CD4-positive, alpha-beta T cell treated with Interleukin-12 subunit alpha and Interleukin-12 subunit beta, for 1 hour (primary cell): ENCODE data around the gene AGBL3.
"Not testable (repeated sequence)": the region's sequence is repeated elsewhere in the genome, so short reads cannot be mapped to it uniquely, and the experiment has no call there.

Experiments
- DNase-seq: peaks from one replicate; pipeline ENCODE4 v3.0.0-alpha.2; 2020

The AGBL3 gene

DNA sequence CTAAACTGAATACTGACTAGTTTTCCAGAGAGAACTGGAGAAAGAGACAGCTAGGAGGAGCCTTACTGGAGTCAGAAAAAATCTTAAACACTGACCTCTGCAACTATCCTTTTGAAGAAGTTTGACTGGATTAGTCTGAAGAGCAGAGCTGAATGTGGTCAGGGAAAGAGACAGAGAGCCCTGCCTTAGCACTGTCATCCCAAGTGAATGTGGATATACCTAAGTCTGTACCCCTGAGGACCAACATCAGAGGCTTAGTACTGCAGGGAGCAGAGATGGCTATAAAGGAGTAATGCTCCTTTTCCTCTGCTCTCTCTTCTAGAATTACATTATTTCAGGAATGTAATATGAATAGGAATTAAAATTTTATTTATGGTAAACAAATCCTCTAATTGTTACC is 91.7 kb downstream of the AGBL3 start:
- DNase-seq = no peak

DNA sequence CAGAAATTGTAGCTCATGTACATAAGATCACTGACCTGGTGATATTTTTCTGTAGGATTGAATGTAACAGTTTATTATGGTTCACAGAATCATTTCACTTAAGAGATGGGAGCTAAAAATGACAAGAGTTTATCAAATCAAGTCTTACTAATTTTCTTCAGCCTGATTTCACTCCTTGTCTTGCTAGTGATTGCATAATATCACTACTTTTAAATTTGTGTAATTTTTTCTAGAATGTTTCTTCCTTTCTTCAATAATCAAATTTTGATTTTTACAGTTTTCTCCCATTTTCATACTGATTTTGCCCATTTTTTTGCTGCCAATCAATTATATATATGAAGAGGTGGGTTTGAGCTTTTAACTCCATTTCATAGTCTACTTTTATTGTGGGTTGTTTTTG is 92.8 kb downstream of the AGBL3 start:
- DNase-seq = no peak

DNA sequence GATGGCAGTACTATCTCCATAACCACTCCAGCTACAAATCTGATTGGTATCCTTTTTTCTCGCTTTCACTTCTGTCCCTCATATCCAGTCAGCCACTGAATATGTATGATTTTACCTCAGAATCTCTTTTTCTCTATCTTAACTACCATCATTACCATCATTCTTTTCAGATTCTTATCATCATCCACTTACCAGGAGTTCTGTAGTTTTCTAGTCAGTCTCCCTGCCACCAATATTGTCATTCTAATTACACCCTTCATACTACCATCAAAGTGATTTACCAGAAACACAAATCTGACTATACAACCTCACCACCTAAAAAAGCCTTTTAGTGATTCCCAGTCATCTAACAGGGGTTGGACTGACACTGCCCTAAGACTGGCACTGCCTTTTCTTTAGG is 96.7 kb downstream of the AGBL3 start:
- no peak for DNase-seq

DNA sequence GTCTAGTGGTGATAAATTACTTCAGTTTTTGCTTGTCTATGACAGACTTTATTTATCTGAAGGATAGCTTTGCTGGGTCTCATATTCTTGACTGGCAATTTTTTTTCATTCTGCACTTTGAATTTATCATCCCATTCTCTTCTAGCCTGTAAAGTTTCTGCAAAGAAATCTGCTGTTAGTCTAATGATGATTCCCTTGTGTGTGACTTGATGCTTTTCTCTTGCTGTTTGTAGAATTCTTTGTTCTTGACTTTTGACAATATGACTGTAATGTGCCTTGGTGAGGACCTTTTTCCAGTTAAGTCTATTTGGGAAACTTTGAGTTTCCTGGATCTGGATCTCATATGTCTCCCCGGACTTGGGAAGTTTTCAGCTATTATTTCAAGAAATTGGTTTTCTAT is 102.3 kb downstream of the AGBL3 start:
- DNase-seq = no peak

DNA sequence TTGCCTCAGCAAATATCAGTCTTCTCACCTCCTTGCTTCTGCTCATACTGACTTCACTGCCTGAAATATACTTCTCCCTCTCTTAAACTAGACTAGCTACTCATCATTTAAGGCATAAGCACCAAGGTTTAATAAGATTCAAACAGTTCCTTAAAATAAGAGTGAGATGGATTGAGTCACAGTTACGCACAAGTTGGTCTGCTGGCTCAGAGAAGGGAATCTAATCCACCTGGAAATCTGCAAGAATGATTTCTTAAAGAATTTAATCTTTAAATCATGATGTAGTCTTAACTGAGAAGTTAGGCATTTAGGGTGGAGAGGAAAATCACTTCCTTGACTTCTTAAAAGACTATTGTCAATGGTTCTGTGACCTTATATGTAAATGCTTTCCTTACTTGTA is 105.4 kb downstream of the AGBL3 start:
- no peak for DNase-seq

DNA sequence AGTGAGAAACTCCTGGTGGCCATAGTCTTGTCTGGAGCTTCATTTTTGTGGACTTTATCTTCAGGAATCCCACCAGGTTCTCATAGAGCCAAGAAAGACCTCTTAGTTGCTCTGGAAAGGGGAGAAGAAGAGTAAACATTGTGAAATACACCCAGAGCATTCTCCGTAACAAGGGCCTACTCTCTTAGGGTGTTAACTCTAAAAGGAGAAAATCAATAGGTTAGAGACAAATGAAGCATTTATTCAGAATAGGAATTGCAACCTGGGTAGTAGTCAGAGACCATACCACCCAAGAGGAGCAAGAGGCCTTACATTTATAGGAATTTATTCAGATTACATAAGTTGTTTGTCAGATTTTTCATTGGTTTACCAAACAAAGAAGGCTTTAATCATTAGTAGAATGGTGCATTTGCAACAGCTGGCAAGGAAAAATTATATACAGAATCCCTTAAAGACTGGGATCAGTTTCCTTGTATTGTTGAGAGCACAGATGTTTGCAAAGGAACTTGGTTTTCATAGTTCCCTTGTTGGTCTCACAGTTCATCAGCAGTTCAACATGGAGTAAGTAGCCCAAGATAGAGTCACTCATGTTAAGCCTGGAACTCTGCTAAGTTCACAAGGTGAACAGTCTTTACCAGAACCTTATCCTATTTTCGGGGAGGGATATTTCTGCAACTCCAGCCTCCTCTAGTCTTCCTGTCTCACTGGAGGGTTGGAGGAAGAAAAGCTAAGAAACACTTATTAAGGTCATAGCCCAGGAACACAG is 108.3 kb downstream of the AGBL3 start:
- no peak for DNase-seq

DNA sequence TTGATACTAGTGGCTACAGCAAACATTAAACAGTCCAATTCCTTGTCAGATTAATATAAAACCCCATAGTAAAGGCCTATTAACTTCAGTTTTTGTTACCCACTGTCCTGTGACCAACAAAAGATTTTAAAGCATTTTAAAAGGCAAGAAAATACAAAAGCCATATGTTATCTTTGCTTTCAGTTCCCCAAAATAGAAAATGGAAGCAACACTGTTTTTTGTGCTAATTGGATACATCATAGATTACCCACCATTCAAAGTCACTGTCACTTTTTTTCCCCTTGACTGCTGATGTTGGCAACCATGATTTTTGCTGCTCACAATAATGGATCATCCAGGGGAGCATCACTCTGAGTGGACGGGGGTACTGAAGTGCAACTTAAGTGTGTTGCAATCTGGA is 109.1 kb downstream of the AGBL3 start:
- DNase-seq = no peak

DNA sequence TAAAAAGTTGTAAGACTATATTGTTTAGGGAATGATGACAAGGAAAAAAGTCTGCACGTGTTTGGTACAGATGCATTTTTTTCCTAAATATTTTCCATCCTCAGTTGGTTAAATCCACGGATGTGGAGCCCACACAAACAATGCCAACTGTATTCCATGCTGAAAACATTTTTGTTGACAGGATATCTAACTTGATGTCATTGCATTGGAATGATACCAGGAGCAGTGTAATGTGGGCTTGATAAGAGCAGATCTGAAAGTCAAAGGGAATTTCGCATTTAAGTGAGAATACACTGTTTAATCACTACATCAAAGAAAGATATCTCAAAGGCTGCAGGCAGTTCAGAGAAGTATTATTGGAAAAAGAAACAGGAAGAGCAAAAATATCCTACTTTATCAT is 112.1 kb downstream of the AGBL3 start:
- DNase-seq = no peak

DNA sequence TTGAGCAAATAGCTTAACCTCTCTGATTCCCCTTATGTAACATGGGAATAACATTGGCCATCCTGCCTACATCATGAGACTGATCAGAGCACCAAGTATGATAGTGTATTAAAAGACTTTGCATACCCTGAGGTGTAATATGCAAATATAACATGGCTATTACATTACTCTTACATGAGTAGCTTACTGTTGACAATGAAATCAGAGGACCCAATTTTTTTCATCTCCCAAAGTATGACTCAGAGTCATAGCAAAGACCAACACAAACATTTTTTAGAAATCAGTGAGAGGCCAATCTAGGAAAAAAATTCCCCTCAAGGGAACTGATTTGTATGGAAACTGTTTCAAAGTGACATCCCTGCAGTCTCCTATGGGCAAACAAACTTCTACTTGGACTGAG is 114.5 kb downstream of the AGBL3 start:
- DNase-seq = no peak

DNA sequence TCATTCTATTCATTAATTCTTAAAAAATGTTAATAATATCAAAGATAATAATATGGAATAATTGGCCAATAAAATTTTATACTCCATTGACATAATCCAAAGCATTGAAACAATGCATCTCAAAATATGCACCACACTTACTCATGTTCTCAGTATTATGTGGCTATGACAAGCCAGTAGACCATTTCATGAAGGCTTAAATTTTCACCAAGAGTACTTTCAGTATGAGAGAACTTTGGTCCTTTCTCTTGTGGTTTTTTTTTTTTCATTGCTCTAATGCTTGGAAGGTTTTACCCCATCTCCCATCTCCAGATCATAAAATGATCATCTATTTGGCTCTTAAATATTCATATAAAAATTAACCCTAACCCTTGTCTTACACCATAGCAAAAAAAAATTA is 116.1 kb downstream of the AGBL3 start:
- no peak for DNase-seq

DNA sequence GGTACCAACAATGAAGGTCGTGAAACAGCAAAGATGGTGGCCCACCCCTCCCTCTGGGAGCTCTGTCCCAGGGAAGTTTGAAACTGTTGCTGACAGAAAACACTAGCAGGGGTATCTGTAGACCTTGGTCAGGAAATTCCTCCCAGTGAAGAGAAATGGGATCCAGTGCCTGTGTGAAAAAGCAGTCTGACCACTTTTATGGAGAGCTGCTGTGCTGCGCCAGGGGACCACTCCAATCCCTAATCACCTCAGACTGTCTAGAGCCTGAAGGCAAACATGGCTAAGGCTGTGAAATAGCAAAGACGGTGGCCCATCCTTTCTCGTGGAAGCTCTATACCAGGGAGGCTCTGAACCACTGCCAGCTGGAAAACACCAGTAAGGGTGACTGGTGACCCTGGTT is 123.3 kb downstream of the AGBL3 start:
- no peak for DNase-seq

DNA sequence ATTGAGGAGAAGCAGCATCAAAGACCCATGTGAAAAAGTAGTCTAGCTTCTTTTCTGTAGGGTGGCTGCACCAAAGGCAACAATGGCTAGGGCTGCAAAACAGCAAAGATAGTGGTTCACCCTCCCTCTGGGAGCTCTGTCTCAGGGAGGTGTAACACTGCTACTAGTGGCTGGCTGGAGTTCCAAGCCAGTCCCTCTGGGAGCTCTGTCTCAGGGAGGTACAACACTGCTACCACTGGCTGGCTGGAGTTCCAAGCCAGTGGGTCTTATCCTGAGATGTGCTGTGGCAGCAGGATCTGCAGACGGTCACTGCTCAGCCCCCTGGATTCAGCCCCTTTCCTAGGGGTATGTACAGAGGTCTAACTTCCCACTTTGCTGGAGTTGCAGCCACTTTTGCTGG is 123.7 kb downstream of the AGBL3 start:
- DNase-seq = no peak

DNA sequence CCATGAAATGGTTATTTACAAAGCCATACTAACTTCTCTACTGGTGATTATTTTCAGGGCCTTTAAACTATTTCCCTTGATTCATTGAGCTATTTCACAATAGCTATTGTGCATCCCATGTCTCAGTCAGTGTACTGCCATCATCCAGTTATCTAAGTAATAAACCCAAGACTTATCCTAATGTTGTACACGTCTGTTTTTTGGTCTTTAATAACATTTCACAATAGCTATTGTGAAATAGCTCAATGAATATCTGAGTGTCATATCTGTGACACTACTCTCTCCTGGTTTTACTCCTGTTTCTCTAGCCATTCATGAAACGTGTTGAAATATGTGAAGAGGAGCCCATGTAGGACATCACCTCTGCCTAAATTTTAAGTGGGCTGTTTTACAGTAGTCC is 125.1 kb downstream of the AGBL3 start:
- no peak for DNase-seq

DNA sequence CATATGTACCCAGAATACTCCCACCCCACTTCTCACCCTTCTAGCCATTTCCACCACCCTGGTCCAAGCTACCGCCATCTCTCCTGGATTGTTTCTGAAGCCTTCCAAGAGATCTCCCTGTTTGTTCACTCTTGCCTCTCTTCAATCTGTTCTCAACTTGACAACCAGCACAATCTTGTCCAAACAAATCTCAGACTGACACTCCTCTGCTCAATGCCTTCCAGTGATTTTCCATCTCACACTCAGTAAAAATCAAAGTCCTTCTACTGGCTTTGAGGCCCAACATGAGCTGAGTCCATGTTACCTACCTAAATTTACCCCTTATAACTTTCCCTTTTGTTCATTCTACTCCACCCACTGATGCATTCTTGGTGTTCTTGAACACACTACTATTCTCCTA is 128.3 kb downstream of the AGBL3 start:
- no peak for DNase-seq

DNA sequence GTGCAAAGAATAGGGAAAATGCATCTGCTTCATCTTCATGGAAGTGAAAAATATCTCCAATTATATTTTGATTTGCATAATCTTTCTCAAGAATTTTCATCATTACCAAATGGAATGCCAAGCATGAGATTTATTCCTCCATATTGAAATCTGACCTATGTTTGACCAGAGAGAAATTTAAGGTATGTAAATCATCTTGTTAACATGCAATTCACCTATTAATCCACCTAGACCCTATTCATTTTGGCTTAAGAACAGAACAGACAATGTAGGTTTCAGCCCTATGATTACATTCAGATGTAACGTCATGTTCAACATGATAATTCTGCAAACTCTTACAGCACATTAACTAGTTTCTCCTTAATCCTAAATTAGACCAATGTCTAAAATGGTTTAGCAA is 130.8 kb downstream of the AGBL3 start:
- no peak for DNase-seq

DNA sequence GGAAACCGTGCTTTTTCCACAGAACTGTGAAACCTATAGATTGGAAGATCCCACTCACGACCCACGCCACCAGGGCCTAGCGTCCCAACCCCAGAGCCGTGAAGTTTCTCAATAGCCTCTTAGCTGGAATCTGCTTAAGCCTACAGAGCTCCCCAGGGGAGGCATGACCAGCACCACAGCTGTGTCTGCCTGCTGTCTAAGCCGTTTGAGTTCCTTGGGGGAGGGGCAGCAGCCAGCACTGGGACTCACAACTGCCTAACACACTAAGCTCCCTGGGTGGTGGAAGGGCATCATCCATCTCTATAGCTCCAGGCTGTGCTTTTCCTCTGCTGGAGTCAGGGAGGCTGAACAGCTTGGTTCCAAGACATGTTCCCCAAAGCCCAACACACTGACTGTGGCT is 135.6 kb downstream of the AGBL3 start:
- no peak for DNase-seq

DNA sequence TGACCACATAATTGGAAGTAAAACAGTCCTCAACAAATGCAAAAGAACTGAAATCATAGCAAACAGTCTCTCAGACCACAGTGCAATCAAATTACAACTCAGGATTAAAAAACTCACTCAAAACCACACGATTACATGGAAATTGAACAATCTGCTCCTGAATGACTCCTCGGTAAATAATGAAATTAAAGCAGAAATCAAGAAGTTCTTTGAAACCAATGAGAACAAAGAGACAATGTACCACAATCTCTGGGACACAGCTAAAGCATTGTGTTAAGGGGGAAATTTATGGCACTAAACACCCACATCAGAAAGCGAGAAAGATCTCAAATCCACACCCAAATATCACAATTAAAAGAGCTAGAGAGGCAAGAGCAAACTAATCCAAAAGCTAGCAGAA is 138.3 kb downstream of the AGBL3 start:
- DNase-seq = not testable (repeated sequence)

DNA sequence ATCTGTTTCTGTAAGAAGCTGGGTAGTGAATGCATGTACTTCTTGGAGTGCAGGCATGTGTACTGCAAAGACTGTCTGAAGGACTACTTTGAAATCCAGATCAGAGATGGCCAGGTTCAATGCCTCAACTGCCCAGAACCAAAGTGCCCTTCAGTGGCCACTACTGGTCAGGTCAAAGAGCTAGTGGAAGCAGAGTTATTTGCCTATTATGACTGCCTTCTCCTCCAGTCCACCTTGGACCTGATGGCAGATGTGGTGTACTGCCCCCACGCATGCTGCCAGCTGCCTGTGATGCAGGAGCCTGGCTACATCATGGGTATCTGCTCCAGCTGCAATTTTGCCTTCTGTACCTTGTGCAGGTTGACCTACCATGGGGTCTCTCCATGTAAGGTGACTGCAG is 142.6 kb downstream of the AGBL3 start:
- no peak for DNase-seq

DNA sequence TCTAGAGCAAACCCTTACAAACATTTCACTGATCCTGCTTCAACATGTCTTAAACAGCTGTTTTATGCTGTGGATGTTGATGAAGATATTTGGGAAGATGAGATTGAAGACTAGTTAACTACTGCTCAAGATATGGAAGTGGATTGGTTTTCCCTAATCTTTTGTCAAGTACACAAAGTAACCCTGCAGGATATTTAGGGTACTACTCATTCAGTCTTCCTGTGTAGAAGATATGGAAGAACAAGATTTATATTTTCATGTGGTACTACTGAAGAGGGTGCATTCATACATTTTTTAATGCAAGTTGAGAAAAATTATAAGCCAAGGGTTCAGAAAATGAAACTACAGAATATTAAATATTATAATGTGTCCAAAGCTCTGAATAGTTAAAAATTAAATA is 143.3 kb downstream of the AGBL3 start:
- no peak for DNase-seq

DNA sequence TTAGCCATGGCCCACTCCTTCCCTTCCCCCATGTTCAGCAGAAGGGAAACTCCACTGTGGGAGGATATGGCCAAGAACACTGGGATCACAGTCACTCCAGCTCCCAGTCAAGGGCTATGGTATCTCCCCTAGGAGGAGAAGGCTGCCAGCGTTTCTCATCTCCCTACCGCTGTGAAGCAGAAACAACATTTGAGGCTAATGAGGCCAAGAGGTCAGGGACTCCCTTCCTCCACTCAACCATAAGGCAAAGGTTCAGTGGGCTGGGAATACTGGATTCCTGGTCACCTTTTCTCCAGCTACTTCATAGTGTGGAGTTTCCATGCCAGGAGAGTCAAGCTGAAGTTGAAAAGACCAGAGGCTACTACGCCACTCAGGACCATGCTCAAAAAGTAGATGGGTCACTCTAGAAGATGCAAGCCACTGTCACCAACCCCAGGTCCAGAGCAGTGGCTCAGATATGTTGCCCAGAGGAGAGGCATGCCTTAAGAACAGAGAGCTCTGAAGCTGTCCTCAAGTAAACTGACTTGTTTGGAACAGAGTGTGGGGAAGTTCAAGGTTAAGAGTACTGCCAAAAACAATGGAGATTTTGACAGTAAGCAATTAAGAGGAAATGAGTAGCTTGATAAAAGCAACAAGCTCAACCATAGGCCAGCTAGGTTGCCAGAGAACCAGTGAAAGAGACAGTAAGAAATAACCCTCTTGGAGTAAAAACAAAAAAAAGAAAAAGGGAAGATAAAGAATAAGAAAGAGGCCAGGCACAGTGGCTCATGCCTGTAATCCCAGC is 157.8 kb downstream of the AGBL3 start:
- no peak for DNase-seq

DNA sequence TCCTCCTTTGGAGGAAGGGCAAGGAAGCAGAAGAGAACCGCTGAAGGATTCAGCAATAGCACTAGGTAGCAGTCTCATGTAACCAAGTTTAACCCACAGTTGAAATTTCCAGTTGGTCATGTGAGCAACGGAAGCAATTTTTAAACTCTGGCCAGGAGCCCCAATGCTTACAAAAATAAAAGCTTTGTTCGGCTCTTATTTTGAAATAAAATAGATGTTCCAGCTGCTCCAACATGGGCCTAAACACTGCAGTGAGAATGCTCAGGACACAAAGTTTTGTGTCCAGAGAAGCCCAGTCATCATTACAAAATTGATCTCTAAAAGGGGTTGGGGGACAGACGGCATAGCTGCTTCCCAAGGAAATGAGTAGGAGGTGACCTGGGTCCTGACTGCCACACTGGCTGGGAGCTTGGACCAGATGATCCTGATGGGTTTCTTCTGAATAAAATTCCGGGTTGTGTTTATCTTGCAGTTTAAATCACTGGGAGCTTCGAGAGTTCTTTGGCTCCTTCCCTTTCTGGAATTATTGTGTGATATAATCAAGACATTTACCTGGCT is 161.1 kb downstream of the AGBL3 start:
- DNase-seq = peak; percentile 48

DNA sequence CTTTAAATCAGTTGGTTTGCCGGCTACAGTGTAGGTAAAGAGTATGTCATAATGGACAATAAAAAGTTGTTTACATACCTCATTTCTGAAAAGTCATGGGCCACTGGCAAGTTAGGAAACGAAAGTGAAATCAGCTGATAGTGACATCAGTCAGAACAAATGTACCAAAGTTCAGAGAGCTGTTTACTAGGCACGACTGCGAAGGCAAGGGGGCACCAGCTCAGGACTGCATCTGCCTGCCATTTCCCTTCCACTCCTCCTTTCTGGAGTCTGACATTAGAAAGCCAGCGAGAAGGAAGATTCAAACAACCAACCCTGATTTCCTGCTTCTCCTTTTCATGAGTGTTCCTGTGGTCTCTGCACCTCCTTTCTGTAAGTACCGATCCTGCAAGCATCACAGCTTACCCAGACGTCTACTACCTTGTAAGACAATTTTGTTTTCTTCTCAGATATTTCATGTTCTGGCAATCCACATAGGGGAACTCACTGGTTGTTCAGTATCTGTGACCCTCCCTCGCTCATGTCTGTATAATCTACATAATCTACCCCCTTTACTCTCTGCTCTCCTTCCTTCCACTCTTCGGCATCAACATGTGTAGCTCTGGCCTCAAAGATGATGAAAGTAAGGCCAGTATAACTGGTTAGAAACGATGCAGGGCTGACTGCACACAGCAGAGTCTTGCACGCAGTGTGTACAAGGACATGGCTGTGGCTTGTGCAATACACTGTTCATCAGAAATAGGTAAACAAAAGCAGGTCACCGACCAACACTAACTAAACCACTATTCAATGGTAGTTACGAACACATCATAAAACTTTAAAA is 161.8 kb downstream of the AGBL3 start, which contains the start of gene TMEM140:
Gene TMEM140, plus strand, starts transcription at position 174 of the 823 bp plus-strand sequence. CDS start 16,370 bp downstream, outside the sequence.
- DNase-seq = peak; percentile 76

DNA sequence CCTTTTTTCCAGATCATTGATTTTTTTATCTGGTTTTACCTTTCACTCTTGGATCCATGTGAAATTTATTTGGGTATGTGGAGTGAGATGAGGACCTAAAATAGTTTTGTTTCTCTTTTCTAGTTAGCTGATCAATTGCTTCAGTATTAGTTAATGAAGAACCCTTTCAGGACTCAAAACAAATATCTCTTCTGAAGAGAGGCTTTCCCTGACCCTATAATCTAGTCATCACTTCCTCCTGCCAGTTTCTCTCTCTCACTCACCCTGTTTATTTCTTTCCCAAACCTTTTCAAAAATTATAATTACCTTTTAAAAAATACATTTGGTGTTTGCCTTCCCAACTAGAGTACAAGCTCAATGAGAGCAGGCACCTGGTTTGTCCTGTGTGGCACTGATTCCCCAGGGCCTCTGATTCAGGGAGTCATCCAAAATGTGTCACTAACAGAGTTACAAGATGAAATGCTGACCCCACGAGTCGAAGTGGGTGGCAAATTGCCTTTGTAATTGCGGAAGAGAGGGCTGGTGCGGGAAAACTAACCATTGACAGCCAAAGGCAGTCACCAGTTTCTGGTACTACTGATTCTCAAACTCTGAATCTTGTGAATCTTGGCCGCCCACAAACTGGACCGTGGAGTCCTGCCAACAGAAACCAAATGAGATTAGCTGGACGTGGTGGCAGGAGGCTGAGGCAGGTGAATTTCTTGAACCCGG is 163.9 kb downstream of the AGBL3 start:
- DNase-seq = no peak
